HEK293 (cell line): Measurements from ENCODE around the gene ABCC10.

ENCODE experiments used
- CTCF ChIA-PET: fragments of 350-600 bp; formaldehyde crosslinking; extraction: SDS; loops from one replicate; lab custom pipeline; 2021; ENCODE audit warnings: antibody characterized with exemption; lab: Yijun Ruan, JAX
- POLR2A ChIA-PET: fragments of 300-600 bp; formaldehyde crosslinking; extraction: SDS; loops from one replicate; lab custom pipeline; 2020; ENCODE audit warnings: antibody characterized with exemption, inconsistent platforms; lab: Yijun Ruan, JAX
- H3K27ac ChIP-seq: fragments of 200-500 bp; sonication (Bioruptor generic); 2 replicates; pipeline ENCODE4 v1.5.1; 2014; ENCODE audit warnings: low read depth, low read length, control low read depth, inconsistent platforms; ENCODE audit errors: extremely low read depth
- H3K36me3 ChIP-seq, 2 experiments: fragments of 200-500 bp in 1 of 2; sonication (Bioruptor generic) in 1 of 2; 1 replicate in 1 of 2; 2 replicates in 1 of 2; pipeline ENCODE4 v1.5.1; 2014 to 2017; ENCODE audit warnings: inconsistent platforms in 2 of 2, low read length in 2 of 2; ENCODE audit not compliant: control insufficient read depth in 2 of 2, insufficient read depth in 1 of 2
- H3K4me1 ChIP-seq: fragments of 200-500 bp; sonication (Bioruptor generic); 2 replicates; pipeline ENCODE4 v1.5.1; 2014; ENCODE audit warnings: mild to moderate bottlenecking, low read length, inconsistent platforms; ENCODE audit not compliant: control insufficient read depth, insufficient read depth
- H3K4me3 ChIP-seq: 2 replicates; pipeline ENCODE4 v1.5.1; 2011; ENCODE audit warnings: low read depth, mild to moderate bottlenecking, control low read depth, low read length, moderate library complexity
- H3K9me3 ChIP-seq: fragments of 200-500 bp; sonication (Bioruptor generic); 2 replicates; pipeline ENCODE4 v1.5.1; 2014; ENCODE audit warnings: low read depth, low read length, inconsistent platforms; ENCODE audit not compliant: control insufficient read depth, insufficient read depth
- KLF8 ChIP-seq: fragments of 450-650 bp; formaldehyde crosslinking; IDR thresholded peaks from 2 replicates; pipeline ENCODE4 v1.5.1; 2016; ENCODE audit warnings: missing biosample characterization, missing genetic modification characterization
- SETDB1 ChIP-seq: IDR thresholded peaks from one replicate; pipeline ENCODE4 v1.6.1; 2017; ENCODE audit warnings: mild to moderate bottlenecking, low read length, moderate library complexity, mixed read lengths; ENCODE audit not compliant: insufficient read length
- SP7 ChIP-seq: fragments of 450-650 bp; formaldehyde crosslinking; IDR thresholded peaks from 2 replicates; pipeline ENCODE4 v1.5.1; 2016; ENCODE audit warnings: missing biosample characterization, missing genetic modification characterization
- TRIM28 ChIP-seq: IDR thresholded peaks from 2 replicates; pipeline ENCODE4 v1.6.1; 2011; ENCODE audit warnings: low read length, control low read depth, borderline replicate concordance
- ZBTB8A ChIP-seq: fragments of 450-650 bp; formaldehyde crosslinking; IDR thresholded peaks from 2 replicates; pipeline ENCODE4 v1.5.1; 2016; ENCODE audit warnings: missing biosample characterization, missing genetic modification characterization
- ZEB2 ChIP-seq: fragments of 450-650 bp; formaldehyde crosslinking; IDR thresholded peaks from 2 replicates; pipeline ENCODE4 v1.5.1; 2016; ENCODE audit warnings: missing biosample characterization, missing genetic modification characterization
- ZFP69B ChIP-seq: fragments of 450-650 bp; formaldehyde crosslinking; IDR thresholded peaks from 2 replicates; pipeline ENCODE4 v1.5.1; 2016; ENCODE audit warnings: missing biosample characterization, missing genetic modification characterization
- ZIC2 ChIP-seq: fragments of 450-650 bp; formaldehyde crosslinking; IDR thresholded peaks from 2 replicates; pipeline ENCODE4 v1.5.1; 2016; ENCODE audit warnings: missing biosample characterization, missing genetic modification characterization
- ZNF112 ChIP-seq: fragments of 450-650 bp; formaldehyde crosslinking; IDR thresholded peaks from 2 replicates; pipeline ENCODE4 v1.5.0; 2017; ENCODE audit warnings: missing biosample characterization, missing genetic modification characterization
- ZNF24 ChIP-seq: fragments of 450-650 bp; formaldehyde crosslinking; IDR thresholded peaks from 2 replicates; pipeline ENCODE4 v1.5.1; 2016; ENCODE audit warnings: missing biosample characterization, missing genetic modification characterization
- ZSCAN30 ChIP-seq: fragments of 450-650 bp; IDR thresholded peaks from 2 replicates; pipeline ENCODE4 v1.5.1; 2018; ENCODE audit warnings: missing biosample characterization, mild to moderate bottlenecking, missing genetic modification characterization, moderate library complexity
- ZXDB ChIP-seq: fragments of 450-650 bp; formaldehyde crosslinking; IDR thresholded peaks from 2 replicates; pipeline ENCODE4 v1.5.1; 2016; ENCODE audit warnings: missing biosample characterization, missing genetic modification characterization
- TF ChIP-seq, protein P1 (sequence below): fragments of 450-650 bp; formaldehyde crosslinking; IDR thresholded peaks from 2 replicates; pipeline ENCODE4 v1.5.1; 2016; ENCODE audit warnings: missing biosample characterization, missing genetic modification characterization
- TF ChIP-seq, protein P2 (sequence below): fragments of 450-650 bp; formaldehyde crosslinking; conservative IDR thresholded peaks from 2 replicates; pipeline ENCODE4 v1.5.1; 2016; ENCODE audit warnings: low read depth, missing biosample characterization, missing genetic modification characterization
- TF ChIP-seq, protein P3 (sequence below): fragments of 450-650 bp; formaldehyde crosslinking; IDR thresholded peaks from 2 replicates; pipeline ENCODE4 v1.5.1; 2016; ENCODE audit warnings: missing biosample characterization, missing genetic modification characterization
- TF ChIP-seq, protein P4 (sequence below): fragments of 450-650 bp; formaldehyde crosslinking; IDR thresholded peaks from 2 replicates; pipeline ENCODE4 v1.5.1; 2016; ENCODE audit warnings: missing biosample characterization, missing genetic modification characterization
- TF ChIP-seq, protein P5 (sequence below): fragments of 450-650 bp; formaldehyde crosslinking; IDR thresholded peaks from 2 replicates; pipeline ENCODE4 v1.5.1; 2017; ENCODE audit warnings: missing biosample characterization, missing genetic modification characterization
- TF ChIP-seq, protein P6 (sequence below): fragments of 450-650 bp; formaldehyde crosslinking; IDR thresholded peaks from 2 replicates; pipeline ENCODE4 v1.5.1; 2016; ENCODE audit warnings: missing biosample characterization, missing genetic modification characterization

The ABCC10 gene

DNA sequence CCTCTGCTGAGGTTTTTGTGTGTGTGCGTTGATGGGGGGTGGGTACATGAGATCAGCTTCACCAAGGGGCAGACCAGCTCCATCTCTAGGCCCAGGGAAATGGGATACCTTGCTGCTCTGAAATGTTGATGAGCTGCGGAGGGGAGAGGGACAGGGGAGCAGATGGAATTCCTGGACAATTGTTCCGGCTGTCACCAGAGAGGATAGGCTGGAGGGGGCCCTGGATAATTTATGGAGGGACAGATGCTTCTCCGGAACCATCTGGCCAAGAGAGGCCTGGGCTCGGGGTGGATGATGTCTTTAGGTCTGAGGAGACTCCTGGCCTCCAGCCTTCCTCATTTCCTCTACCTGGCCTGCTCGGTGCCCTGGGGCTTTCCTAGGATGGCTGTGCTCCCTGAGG is 48.2 kb downstream of the ABCC10 start (continued):
- TF ChIP-seq, protein P1, sequence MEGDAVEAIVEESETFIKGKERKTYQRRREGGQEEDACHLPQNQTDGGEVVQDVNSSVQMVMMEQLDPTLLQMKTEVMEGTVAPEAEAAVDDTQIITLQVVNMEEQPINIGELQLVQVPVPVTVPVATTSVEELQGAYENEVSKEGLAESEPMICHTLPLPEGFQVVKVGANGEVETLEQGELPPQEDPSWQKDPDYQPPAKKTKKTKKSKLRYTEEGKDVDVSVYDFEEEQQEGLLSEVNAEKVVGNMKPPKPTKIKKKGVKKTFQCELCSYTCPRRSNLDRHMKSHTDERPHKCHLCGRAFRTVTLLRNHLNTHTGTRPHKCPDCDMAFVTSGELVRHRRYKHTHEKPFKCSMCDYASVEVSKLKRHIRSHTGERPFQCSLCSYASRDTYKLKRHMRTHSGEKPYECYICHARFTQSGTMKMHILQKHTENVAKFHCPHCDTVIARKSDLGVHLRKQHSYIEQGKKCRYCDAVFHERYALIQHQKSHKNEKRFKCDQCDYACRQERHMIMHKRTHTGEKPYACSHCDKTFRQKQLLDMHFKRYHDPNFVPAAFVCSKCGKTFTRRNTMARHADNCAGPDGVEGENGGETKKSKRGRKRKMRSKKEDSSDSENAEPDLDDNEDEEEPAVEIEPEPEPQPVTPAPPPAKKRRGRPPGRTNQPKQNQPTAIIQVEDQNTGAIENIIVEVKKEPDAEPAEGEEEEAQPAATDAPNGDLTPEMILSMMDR: no peak
- TF ChIP-seq, protein P2, sequence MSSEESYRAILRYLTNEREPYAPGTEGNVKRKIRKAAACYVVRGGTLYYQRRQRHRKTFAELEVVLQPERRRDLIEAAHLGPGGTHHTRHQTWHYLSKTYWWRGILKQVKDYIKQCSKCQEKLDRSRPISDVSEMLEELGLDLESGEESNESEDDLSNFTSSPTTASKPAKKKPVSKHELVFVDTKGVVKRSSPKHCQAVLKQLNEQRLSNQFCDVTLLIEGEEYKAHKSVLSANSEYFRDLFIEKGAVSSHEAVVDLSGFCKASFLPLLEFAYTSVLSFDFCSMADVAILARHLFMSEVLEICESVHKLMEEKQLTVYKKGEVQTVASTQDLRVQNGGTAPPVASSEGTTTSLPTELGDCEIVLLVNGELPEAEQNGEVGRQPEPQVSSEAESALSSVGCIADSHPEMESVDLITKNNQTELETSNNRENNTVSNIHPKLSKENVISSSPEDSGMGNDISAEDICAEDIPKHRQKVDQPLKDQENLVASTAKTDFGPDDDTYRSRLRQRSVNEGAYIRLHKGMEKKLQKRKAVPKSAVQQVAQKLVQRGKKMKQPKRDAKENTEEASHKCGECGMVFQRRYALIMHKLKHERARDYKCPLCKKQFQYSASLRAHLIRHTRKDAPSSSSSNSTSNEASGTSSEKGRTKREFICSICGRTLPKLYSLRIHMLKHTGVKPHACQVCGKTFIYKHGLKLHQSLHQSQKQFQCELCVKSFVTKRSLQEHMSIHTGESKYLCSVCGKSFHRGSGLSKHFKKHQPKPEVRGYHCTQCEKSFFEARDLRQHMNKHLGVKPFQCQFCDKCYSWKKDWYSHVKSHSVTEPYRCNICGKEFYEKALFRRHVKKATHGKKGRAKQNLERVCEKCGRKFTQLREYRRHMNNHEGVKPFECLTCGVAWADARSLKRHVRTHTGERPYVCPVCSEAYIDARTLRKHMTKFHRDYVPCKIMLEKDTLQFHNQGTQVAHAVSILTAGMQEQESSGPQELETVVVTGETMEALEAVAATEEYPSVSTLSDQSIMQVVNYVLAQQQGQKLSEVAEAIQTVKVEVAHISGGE: no peak

DNA sequence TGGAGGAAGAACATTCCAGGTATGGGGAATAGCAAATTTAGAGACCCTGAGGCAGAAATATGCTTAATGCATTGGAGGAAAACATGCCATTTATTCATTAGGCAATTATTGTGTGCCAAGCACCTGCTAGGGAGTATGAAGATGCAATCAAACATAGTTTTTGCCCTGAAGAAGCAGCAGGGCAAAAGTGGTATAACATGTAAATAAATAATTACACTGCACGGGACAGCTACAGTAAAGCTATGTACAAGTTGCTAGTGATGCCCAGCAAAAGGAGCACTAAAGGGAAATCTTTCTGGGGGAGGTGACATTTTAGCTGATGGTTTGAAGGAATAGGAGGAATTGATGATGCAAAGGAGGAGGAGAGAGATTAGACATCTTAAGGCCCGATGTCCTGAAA is 49.4 kb downstream of the ABCC10 start:
- peak overlapping the region; percentile 81 for H3K4me3 ChIP-seq
- POLR2A ChIA-PET: interaction anchor here (0.6 to 1.7 kb wide), 19 partner anchors 9 to 604 kb away, joined by 3 to 13 read pairs (median 5); partner anchors contain the start of genes ABCC10, POLR1C, YIPF3 and ZNF318

DNA sequence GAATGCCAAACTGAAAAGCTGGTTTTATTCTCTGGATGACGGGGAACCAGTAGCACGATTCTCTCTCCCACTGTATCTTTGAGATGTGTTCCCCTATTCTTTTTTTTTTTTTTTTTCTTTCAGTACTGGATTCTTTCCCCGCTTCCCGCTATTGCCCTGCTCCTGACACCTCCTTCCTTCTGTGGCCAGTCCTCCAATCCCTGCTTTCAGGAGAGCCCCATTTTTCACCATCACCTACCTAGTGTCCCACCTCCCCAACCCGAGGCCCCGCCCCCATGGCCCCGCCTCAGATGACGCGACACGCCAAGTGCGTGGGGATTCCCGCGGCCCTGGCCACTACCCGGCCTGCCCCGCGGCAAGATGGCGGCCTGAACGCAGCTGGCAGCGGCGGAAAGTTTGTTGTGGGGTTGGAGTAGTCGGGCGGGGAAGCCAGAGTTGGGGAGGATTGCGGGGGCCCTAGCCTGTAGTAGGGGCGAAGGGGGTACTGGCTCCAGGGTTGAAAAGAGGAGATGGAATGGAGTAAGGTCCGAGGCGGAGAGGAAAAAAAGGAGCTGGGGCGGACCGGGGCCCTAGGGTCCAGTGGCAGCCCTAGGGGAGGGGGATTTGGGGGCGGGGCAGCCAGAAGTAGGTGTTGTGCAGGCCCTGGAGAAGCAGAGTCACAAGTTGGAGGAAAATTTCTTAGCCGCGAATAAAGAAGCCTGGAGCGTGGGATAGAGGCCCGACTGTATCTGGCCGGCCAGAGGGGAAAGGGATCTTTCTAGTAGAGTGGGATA is 50.1 kb downstream of the ABCC10 start, which contains the start of gene TJAP1:
Gene TJAP1 (plus strand): TSS at position 336 of the 773 bp plus-strand sequence. CDS start 21,432 bp downstream, outside the sequence.
- Histone ChIP-seq H3K4me1 (peaks cover 10% of the 10 kb centered on the region), H3K27ac (peak within 1 kb of the TSS; percentile 50), H3K9me3 (no peaks in the 10 kb centered on the region), H3K36me3 (peaks cover 0 to 19% of the 10 kb centered on the region in 2 experiments; a peak in 2 of 3 replicates), H3K4me3 (peak within 1 kb of the TSS; percentile 81)
- ChIA-PET CTCF (interaction anchor here (0.9 to 2.0 kb wide), 4 partner anchors 9 to 29 kb away, joined by 3 to 9 read pairs (median 5); no protein-coding TSS in a partner anchor), POLR2A (interaction anchor here (0.6 to 2.2 kb wide), 31 partner anchors 8 to 696 kb away, joined by 3 to 13 read pairs (median 4); partner anchors contain the start of genes ABCC10, BICRAL, LRRC73 and POLH)
- TF ChIP-seq KLF8 (tag by site-specific recombination) (peak; percentile 72; the same call in 1 of the 2 replicates), ZEB2 (tag by site-specific recombination) (peak; percentile 55; the same call in 1 of the 2 replicates), ZNF112 (tag by site-specific recombination) (no peak), ZBTB8A (tag by site-specific recombination) (0 out of 2 replicates have a peak, but pooled peaks have one; percentile 20), ZXDB (tag by site-specific recombination) (peak; percentile 97), ZFP69B (tag by site-specific recombination) (0 out of 2 replicates have a peak, but pooled peaks have one; percentile 15), ZSCAN30 (tag by site-specific recombination) (0 out of 2 replicates have a peak, but pooled peaks have one; percentile 41), SP7 (tag by site-specific recombination) (peak; percentile 70; the same call in 1 of the 2 replicates), ZIC2 (tag by site-specific recombination) (peak; percentile 37; the same call in 1 of the 2 replicates), TRIM28 (no peak), SETDB1 (no peak)
- TF ChIP-seq, protein P3, sequence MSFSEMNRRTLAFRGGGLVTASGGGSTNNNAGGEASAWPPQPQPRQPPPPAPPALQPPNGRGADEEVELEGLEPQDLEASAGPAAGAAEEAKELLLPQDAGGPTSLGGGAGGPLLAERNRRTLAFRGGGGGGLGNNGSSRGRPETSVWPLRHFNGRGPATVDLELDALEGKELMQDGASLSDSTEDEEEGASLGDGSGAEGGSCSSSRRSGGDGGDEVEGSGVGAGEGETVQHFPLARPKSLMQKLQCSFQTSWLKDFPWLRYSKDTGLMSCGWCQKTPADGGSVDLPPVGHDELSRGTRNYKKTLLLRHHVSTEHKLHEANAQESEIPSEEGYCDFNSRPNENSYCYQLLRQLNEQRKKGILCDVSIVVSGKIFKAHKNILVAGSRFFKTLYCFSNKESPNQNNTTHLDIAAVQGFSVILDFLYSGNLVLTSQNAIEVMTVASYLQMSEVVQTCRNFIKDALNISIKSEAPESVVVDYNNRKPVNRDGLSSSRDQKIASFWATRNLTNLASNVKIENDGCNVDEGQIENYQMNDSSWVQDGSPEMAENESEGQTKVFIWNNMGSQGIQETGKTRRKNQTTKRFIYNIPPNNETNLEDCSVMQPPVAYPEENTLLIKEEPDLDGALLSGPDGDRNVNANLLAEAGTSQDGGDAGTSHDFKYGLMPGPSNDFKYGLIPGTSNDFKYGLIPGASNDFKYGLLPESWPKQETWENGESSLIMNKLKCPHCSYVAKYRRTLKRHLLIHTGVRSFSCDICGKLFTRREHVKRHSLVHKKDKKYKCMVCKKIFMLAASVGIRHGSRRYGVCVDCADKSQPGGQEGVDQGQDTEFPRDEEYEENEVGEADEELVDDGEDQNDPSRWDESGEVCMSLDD (tag by site-specific recombination): 0 out of 2 replicates have a peak, but pooled peaks have one; percentile 40
- TF ChIP-seq, protein P4, sequence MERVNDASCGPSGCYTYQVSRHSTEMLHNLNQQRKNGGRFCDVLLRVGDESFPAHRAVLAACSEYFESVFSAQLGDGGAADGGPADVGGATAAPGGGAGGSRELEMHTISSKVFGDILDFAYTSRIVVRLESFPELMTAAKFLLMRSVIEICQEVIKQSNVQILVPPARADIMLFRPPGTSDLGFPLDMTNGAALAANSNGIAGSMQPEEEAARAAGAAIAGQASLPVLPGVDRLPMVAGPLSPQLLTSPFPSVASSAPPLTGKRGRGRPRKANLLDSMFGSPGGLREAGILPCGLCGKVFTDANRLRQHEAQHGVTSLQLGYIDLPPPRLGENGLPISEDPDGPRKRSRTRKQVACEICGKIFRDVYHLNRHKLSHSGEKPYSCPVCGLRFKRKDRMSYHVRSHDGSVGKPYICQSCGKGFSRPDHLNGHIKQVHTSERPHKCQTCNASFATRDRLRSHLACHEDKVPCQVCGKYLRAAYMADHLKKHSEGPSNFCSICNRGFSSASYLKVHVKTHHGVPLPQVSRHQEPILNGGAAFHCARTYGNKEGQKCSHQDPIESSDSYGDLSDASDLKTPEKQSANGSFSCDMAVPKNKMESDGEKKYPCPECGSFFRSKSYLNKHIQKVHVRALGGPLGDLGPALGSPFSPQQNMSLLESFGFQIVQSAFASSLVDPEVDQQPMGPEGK (tag by site-specific recombination): peak; percentile 84
- TF ChIP-seq, protein P5, sequence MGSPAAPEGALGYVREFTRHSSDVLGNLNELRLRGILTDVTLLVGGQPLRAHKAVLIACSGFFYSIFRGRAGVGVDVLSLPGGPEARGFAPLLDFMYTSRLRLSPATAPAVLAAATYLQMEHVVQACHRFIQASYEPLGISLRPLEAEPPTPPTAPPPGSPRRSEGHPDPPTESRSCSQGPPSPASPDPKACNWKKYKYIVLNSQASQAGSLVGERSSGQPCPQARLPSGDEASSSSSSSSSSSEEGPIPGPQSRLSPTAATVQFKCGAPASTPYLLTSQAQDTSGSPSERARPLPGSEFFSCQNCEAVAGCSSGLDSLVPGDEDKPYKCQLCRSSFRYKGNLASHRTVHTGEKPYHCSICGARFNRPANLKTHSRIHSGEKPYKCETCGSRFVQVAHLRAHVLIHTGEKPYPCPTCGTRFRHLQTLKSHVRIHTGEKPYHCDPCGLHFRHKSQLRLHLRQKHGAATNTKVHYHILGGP (tag by site-specific recombination): no peak
- TF ChIP-seq, protein P6, sequence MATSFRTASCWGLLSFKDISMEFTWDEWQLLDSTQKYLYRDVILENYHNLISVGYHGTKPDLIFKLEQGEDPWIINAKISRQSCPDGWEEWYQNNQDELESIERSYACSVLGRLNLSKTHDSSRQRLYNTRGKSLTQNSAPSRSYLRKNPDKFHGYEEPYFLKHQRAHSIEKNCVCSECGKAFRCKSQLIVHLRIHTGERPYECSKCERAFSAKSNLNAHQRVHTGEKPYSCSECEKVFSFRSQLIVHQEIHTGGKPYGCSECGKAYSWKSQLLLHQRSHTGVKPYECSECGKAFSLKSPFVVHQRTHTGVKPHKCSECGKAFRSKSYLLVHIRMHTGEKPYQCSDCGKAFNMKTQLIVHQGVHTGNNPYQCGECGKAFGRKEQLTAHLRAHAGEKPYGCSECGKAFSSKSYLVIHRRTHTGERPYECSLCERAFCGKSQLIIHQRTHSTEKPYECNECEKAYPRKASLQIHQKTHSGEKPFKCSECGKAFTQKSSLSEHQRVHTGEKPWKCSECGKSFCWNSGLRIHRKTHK: no peak

More for the DNA sequence above, 49.4 kb downstream of the ABCC10 start:
- no peak; the same call in 1 of the 2 replicates for TF ChIP-seq ZNF24 (tag by site-specific recombination)
- Histone ChIP-seq H3K27ac (peak overlapping the region; percentile 50; the same call in 1 of the 2 replicates), H3K4me1 (peaks cover 10% of the 10 kb centered on the region), H3K36me3 (peaks cover 0 to 19% of the 10 kb centered on the region in 2 experiments; a peak in 2 of 3 replicates), H3K9me3 (no peaks in the 10 kb centered on the region)
- CTCF ChIA-PET: interaction anchor here (0.9 to 2.0 kb wide), 3 partner anchors 20 to 31 kb away, joined by 3 to 9 read pairs (median 3); no protein-coding TSS in a partner anchor
